BJ (cell line): Measurements from ENCODE around the gene TSPAN15. TPM values are rescaled to one million over a fixed set of nuclear protein-coding genes. Genes with fewer than 3 reads are reported as not detected.

Experiments
- CTCF ChIA-PET: fragments of 350-600 bp; formaldehyde crosslinking; extraction: SDS; loops from one replicate; lab custom pipeline; 2021; ENCODE audit warnings: antibody characterized with exemption, inconsistent platforms; lab: Yijun Ruan, JAX
- POLR2A ChIA-PET: fragments of 300-600 bp; sonication (Branson Sonifier 250); formaldehyde crosslinking; extraction: SDS; loops from one replicate; lab custom pipeline; 2021; ENCODE audit warnings: antibody characterized with exemption; lab: Charles Lee
- DNase-seq: peaks from one replicate; pipeline ENCODE4 v3.0.0-alpha.2; 2011; ENCODE audit warnings: low read depth
- H3K27me3 ChIP-seq: 2 replicates; pipeline ENCODE4 v1.6.0; 2011; ENCODE audit warnings: low read length; ENCODE audit not compliant: control insufficient read depth, insufficient read depth
- H3K36me3 ChIP-seq: 2 replicates; pipeline ENCODE4 v1.5.1; 2011; ENCODE audit warnings: low read length; ENCODE audit not compliant: control insufficient read depth, insufficient read depth
- H3K4me3 ChIP-seq: 2 replicates; pipeline ENCODE4 v1.5.1; 2011; ENCODE audit warnings: low read depth, mild to moderate bottlenecking, control low read depth, low read length
- polyA plus RNA-seq: library from polyadenylated mRNA; depleted of rRNA; stranded (reverse); fragments of >200 nt; gene quantifications from 2 replicates; pipeline ENCODE4 v1.2.3, GENCODE V29; 2011
- TF ChIP-seq, protein P1 (sequence below): IDR thresholded peaks from 2 replicates; pipeline ENCODE4 v1.5.1; 2011; ENCODE audit warnings: low read depth, mild to moderate bottlenecking, control low read depth, inconsistent platforms, low read length, moderate library complexity; ENCODE audit not compliant: insufficient read depth

The TSPAN15 gene
- polyA plus RNA-seq, 1 experiment: 0.94 TPM

- ChIA-PET CTCF (interaction anchor here (0.9 to 7.6 kb wide), 6 partner anchors 10 to 93 kb away, joined by 3 to 112 read pairs (median 4); no protein-coding TSS in a partner anchor), POLR2A (no interaction called here)
- TF ChIP-seq, protein P1, sequence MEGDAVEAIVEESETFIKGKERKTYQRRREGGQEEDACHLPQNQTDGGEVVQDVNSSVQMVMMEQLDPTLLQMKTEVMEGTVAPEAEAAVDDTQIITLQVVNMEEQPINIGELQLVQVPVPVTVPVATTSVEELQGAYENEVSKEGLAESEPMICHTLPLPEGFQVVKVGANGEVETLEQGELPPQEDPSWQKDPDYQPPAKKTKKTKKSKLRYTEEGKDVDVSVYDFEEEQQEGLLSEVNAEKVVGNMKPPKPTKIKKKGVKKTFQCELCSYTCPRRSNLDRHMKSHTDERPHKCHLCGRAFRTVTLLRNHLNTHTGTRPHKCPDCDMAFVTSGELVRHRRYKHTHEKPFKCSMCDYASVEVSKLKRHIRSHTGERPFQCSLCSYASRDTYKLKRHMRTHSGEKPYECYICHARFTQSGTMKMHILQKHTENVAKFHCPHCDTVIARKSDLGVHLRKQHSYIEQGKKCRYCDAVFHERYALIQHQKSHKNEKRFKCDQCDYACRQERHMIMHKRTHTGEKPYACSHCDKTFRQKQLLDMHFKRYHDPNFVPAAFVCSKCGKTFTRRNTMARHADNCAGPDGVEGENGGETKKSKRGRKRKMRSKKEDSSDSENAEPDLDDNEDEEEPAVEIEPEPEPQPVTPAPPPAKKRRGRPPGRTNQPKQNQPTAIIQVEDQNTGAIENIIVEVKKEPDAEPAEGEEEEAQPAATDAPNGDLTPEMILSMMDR: no peak
These were observed 54.5 kb downstream of the TSPAN15 start for GRCh38 chr10:69505636-69506318.

DNA sequence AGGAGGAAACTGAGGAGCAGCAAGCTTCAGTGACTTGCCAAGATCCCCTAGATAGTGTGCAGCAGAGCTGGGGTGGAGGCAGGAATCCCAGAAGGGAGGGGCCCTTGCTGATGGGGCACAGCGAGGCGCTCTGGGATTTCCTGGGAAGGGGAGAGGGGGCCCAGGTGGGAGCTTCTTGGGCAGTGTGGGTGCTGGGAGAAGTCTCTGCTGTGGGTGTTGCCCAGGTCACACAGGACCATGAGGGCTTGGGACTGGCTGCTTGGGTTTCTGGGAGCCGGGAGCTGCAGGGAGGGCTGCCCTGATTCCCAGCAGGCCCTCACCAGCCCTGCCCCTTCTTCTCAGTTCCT lies 55.2 kb downstream of the TSPAN15 start:
- POLR2A ChIA-PET: no interaction called here
- TF ChIP-seq, protein P1: no peak
- CTCF ChIA-PET: interaction anchor here (0.9 to 7.6 kb wide), 11 partner anchors 9 to 94 kb away, joined by 3 to 112 read pairs (median 5); partner anchors contain the start of gene TACR2
- H3K36me3 ChIP-seq: no peaks in the 10 kb centered on the region
- H3K27me3 ChIP-seq: peaks cover 8% of the 10 kb centered on the region
- no peak for DNase-seq
- H3K4me3 ChIP-seq: no peak overlapping the region

More at GRCh38 chr10:69505636-69506318, 54.5 kb downstream of the TSPAN15 start:
- no peaks in the 10 kb centered on the region for H3K36me3 ChIP-seq
- no peak overlapping the region for H3K4me3 ChIP-seq
- peaks cover 8% of the 10 kb centered on the region for H3K27me3 ChIP-seq
- no peak for DNase-seq

DNA sequence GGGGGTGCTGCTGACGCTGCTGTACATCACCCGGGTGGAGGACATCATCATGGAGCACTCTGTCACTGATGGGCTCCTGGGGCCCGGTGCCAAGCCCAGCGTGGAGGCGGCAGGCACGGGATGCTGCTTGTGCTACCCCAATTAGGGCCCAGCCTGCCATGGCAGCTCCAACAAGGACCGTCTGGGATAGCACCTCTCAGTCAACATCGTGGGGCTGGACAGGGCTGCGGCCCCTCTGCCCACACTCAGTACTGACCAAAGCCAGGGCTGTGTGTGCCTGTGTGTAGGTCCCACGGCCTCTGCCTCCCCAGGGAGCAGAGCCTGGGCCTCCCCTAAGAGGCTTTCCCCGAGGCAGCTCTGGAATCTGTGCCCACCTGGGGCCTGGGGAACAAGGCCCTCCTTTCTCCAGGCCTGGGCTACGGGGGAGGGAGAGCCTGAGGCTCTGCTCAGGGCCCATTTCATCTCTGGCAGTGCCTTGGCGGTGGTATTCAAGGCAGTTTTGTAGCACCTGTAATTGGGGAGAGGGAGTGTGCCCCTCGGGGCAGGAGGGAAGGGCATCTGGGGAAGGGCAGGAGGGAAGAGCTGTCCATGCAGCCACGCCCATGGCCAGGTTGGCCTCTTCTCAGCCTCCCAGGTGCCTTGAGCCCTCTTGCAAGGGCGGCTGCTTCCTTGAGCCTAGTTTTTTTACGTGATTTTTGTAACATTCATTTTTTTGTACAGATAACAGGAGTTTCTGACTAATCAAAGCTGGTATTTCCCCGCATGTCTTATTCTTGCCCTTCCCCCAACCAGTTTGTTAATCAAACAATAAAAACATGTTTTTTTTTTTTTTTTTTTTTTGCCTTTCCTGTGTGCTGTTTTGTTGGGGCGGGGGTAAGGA lies 55.8 kb downstream of the TSPAN15 start:
- H3K27me3 ChIP-seq: peaks cover 10% of the 10 kb centered on the region
- POLR2A ChIA-PET: no interaction called here
- no peak for DNase-seq
- TF ChIP-seq, protein P1: no peak
- CTCF ChIA-PET: interaction anchor here (0.6 to 7.6 kb wide), 26 partner anchors 8 to 265 kb away, joined by 3 to 112 read pairs (median 4); partner anchors contain the start of gene TACR2
- H3K4me3 ChIP-seq: no peak overlapping the region
- H3K36me3 ChIP-seq: no peaks in the 10 kb centered on the region

GRCh38 chr10:69508738-69509340 lies 57.6 kb downstream of the TSPAN15 start:
- no peak for DNase-seq
- Histone ChIP-seq H3K4me3 (no peak overlapping the region), H3K36me3 (no peaks in the 10 kb centered on the region), H3K27me3 (peaks cover 12% of the 10 kb centered on the region)
- CTCF ChIA-PET: interaction anchor here (0.6 to 7.6 kb wide), 13 partner anchors 17 to 305 kb away, joined by 3 to 112 read pairs (median 3); no protein-coding TSS in a partner anchor
- TF ChIP-seq, protein P1: no peak
- POLR2A ChIA-PET: interaction anchor here (0.7 kb wide), 1 partner anchor 207 kb away, joined by 6 read pairs; no protein-coding TSS in a partner anchor

GRCh38 chr10:69512901-69513300 lies 61.6 kb downstream of the TSPAN15 start:
- CTCF ChIA-PET: interaction anchor here (15.2 kb wide), 1 partner anchor 126 kb away, joined by 268 read pairs; no protein-coding TSS in a partner anchor
- Histone ChIP-seq H3K27me3 (peaks cover 15% of the 10 kb centered on the region), H3K36me3 (no peaks in the 10 kb centered on the region), H3K4me3 (no peak overlapping the region)
- no peak for DNase-seq
- POLR2A ChIA-PET: no interaction called here
- TF ChIP-seq, protein P1: no peak
